GM23248 (cell line): ENCODE measurements around the gene NUP133. TPM values are rescaled to one million over a fixed set of nuclear protein-coding genes. Genes with fewer than 3 reads are reported as not detected.

Experiments
- DNase-seq: peaks from one replicate; pipeline ENCODE4 v3.0.0-alpha.2; 2015
- H2AFZ ChIP-seq: fragments of 200-600 bp; sonication (generic); 2 replicates; pipeline ENCODE4 v1.6.1; 2016; ENCODE audit warnings: antibody characterized with exemption
- H3F3A ChIP-seq: fragments of 200-600 bp; sonication (generic); 2 replicates; pipeline ENCODE4 v1.6.1; 2016; ENCODE audit warnings: mild to moderate bottlenecking, antibody characterized with exemption, mixed run types; ENCODE audit not compliant: insufficient read depth
- H3K27ac ChIP-seq: fragments of 200-600 bp; sonication (generic); 2 replicates; pipeline ENCODE4 v1.5.1; 2016; ENCODE audit warnings: mild to moderate bottlenecking
- H3K27me3 ChIP-seq: fragments of 200-600 bp; sonication (generic); replicated peaks from 2 replicates; pipeline ENCODE4 v1.6.1; 2016; ENCODE audit warnings: mild to moderate bottlenecking; ENCODE audit not compliant: insufficient read depth
- H3K36me3 ChIP-seq: fragments of 200-600 bp; sonication (generic); 2 replicates; pipeline ENCODE4 v1.6.1; 2016; ENCODE audit warnings: low read depth, mild to moderate bottlenecking
- H3K4me1 ChIP-seq: fragments of 200-600 bp; sonication (generic); 2 replicates; pipeline ENCODE4 v1.6.1; 2016; ENCODE audit warnings: mild to moderate bottlenecking; ENCODE audit not compliant: insufficient read depth
- H3K4me2 ChIP-seq: fragments of 200-600 bp; sonication (generic); one replicate; pipeline ENCODE4 v1.6.1; 2016; ENCODE audit warnings: mild to moderate bottlenecking; ENCODE audit not compliant: unreplicated experiment
- H3K4me3 ChIP-seq: fragments of 200-600 bp; sonication (generic); 2 replicates; pipeline ENCODE4 v1.5.1; 2016; ENCODE audit warnings: mild to moderate bottlenecking
- H3K79me2 ChIP-seq: fragments of 200-600 bp; sonication (generic); 2 replicates; pipeline ENCODE4 v1.6.1; 2016; ENCODE audit warnings: mild to moderate bottlenecking; ENCODE audit not compliant: insufficient read depth
- H3K9ac ChIP-seq: fragments of 200-600 bp; sonication (generic); 2 replicates; pipeline ENCODE4 v1.6.1; 2016; ENCODE audit warnings: mild to moderate bottlenecking
- H3K9me2 ChIP-seq: fragments of 200-600 bp; sonication (generic); 2 replicates; pipeline ENCODE4 v1.6.1; 2016; ENCODE audit warnings: mixed run types, mild to moderate bottlenecking, moderate library complexity; ENCODE audit not compliant: insufficient read depth
- H3K9me3 ChIP-seq: fragments of 200-600 bp; sonication (generic); one replicate; pipeline ENCODE4 v1.6.1; 2017; ENCODE audit warnings: low read depth
- H4K20me1 ChIP-seq: fragments of 200-600 bp; sonication (generic); 2 replicates; pipeline ENCODE4 v1.6.0; 2016; ENCODE audit not compliant: insufficient read depth
- EZH2 ChIP-seq: fragments of 200-600 bp; sonication (generic); IDR thresholded peaks from 2 replicates; pipeline ENCODE4 v1.6.1; 2018; ENCODE audit warnings: antibody characterized with exemption, mild to moderate bottlenecking; ENCODE audit not compliant: insufficient read depth, poor library complexity, severe bottlenecking
- EZH2phosphoT487 ChIP-seq: fragments of 200-600 bp; sonication (generic); IDR thresholded peaks from 2 replicates; pipeline ENCODE4 v1.6.1; 2018; ENCODE audit warnings: antibody characterized with exemption, moderate library complexity, mild to moderate bottlenecking, low read depth; ENCODE audit not compliant: insufficient read depth
- WGBS, 2 experiments: methylation state at CpG; one replicate each; pipeline ENCODE4 v1.1.6; 2015 to 2017; ENCODE audit warnings: low lambda C conversion rate in 2 of 2, low coverage in 1 of 2; ENCODE audit errors: missing lambda C conversion rate in 2 of 2; 5-methylcytosine and 5-hydroxymethylcytosine counted together
- in situ Hi-C: fragments of 300-500 bp; cut with MboI; formaldehyde crosslinking; loops from 2 replicates; pipeline ENCODE4 v1.15.0; 2020
- polyA plus RNA-seq: library from polyadenylated mRNA; unstranded; fragments of >200 nt; fragmentation: Nextera tagmentation; extraction: Ambion mirVana; gene quantifications from 2 replicates; pipeline ENCODE4 v1.2.1, GENCODE V29; 2016
- total RNA-seq: library from RNA; depleted of rRNA; stranded (reverse); fragments of >200 nt; shearing (Covaris generic); gene quantifications from 2 replicates; pipeline ENCODE4 v1.2.3, GENCODE V29; 2014

Gene NUP133
- total and polyA plus RNA-seq, 2 experiments from 2014 or later = 16.7 to 29.1 TPM

DNA sequence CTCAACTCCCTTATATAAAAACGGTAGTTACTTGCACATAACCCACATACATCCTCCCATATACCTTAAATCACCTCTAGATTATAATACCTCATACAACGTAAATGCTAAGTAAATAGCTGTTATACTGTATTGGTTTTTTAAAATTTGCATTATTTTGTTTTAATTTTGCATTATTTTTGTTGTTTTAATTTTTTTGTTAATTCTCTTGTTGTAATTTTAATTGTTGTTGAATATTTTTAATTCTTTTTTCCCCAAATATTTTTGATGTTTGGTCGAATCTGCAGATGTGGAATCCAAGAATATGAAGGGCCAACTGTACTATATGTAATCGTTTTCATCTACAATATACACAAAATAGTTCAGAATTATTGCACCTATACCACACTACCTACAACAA, 50.7 kb downstream of the NUP133 start:
- Histone ChIP-seq H3K79me2 (no peaks in the 10 kb centered on the region), H3K4me3 (no peak overlapping the region), H3K9me3 (no peaks in the 10 kb centered on the region), H3K4me2 (no peak overlapping the region), H3K4me1 (no peaks in the 10 kb centered on the region), H3F3A (no peaks in the 10 kb centered on the region), H3K36me3 (peaks cover 49% of the 10 kb centered on the region), H3K9ac (no peak overlapping the region), H4K20me1 (no peaks in the 10 kb centered on the region), H2AFZ (no peak overlapping the region), H3K9me2 (no peaks in the 10 kb centered on the region), H3K27ac (no peak overlapping the region), H3K27me3 (no peaks in the 10 kb centered on the region)
- WGBS, 2 experiments = 98 to 99% methylated on average over 4 of the region's 4 CpGs
- DNase-seq = no peak
- in situ Hi-C loops = no loop called here
- TF ChIP-seq EZH2 = no peak
- no peak for TF ChIP-seq EZH2phosphoT487

DNA sequence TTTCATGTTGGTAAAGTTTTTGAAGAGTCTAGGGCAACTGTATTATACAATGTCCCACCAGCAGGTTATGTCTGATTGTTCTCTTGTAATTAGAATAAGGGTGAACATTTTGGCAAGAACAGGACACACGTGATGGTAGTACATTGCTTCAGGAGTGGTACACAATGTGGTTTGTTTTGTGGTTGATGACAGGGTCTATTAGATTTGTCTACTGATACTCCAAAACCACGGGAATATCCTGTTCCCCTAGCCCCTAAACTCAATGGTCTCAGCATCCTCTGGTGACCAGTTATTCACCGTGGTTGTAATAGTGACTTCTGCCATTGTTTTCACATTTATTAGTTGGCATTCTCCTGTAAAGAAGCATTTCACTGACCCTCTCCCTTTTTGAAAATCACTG, 52.1 kb downstream of the NUP133 start:
- DNase-seq = no peak
- WGBS, 2 experiments = 48 to 52% methylated on average over 3 of the region's 3 CpGs

DNA sequence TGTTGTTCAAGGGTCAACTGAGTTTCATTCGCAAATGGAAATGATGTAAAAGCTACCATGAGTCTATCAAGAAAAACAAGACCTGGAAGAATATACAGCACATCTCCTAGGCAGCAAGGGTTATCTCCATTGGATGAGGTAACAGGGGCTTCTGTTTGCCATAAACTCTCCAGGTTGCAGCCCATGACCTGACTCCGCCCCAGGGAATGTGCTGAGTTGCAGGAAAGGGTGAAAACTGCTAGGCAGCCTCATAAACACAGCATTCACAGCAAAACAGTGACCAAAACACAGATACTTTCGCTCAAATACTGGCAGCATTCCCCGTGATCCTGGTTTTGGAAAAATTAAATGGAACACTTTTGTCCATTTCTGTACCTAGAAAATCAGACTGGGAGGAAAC, 54.1 kb downstream of the NUP133 start:
- in situ Hi-C loops = no loop called here
- Histone ChIP-seq H4K20me1 (no peaks in the 10 kb centered on the region), H3K9me2 (no peaks in the 10 kb centered on the region), H3K27me3 (no peaks in the 10 kb centered on the region), H3F3A (no peaks in the 10 kb centered on the region), H3K4me2 (no peak overlapping the region), H2AFZ (no peak overlapping the region), H3K4me3 (no peak overlapping the region), H3K9ac (no peak overlapping the region), H3K79me2 (no peaks in the 10 kb centered on the region), H3K36me3 (peaks cover 33% of the 10 kb centered on the region), H3K9me3 (no peaks in the 10 kb centered on the region), H3K4me1 (no peaks in the 10 kb centered on the region), H3K27ac (no peak overlapping the region)
- 96 to 97% methylated on average over 4 of the region's 4 CpGs for WGBS, 2 experiments
- no peak for DNase-seq
- no peak for TF ChIP-seq EZH2phosphoT487

More for the DNA sequence above, 52.1 kb downstream of the NUP133 start:
- no peaks in the 10 kb centered on the region for H3K9me2 ChIP-seq
- no peaks in the 10 kb centered on the region for H3K9me3 ChIP-seq
- H3K27ac ChIP-seq = no peak overlapping the region
- H3K9ac ChIP-seq = no peak overlapping the region
- peaks cover 41% of the 10 kb centered on the region for H3K36me3 ChIP-seq
- H4K20me1 ChIP-seq = no peaks in the 10 kb centered on the region
- H2AFZ ChIP-seq = no peak overlapping the region
- no peaks in the 10 kb centered on the region for H3K27me3 ChIP-seq
- H3F3A ChIP-seq = no peaks in the 10 kb centered on the region
- no peaks in the 10 kb centered on the region for H3K4me1 ChIP-seq
- TF ChIP-seq EZH2phosphoT487 (no peak), EZH2 (no peak)
- in situ Hi-C loops = no loop called here
- no peak overlapping the region for H3K4me2 ChIP-seq
- H3K79me2 ChIP-seq = no peaks in the 10 kb centered on the region
- H3K4me3 ChIP-seq = no peak overlapping the region

GRCh38 chr1:229452956-229453801, 55.0 kb downstream of the NUP133 start:
- TF ChIP-seq EZH2phosphoT487 (no peak), EZH2 (no peak)
- H2AFZ ChIP-seq = no peak overlapping the region
- H3K4me3 ChIP-seq = no peak overlapping the region
- no peaks in the 10 kb centered on the region for H3K9me2 ChIP-seq
- no peak overlapping the region for H3K9ac ChIP-seq
- peak; percentile 25 for DNase-seq
- H3K36me3 ChIP-seq = peaks cover 31% of the 10 kb centered on the region
- no peaks in the 10 kb centered on the region for H3F3A ChIP-seq
- no peaks in the 10 kb centered on the region for H3K79me2 ChIP-seq
- H3K4me2 ChIP-seq = no peak overlapping the region
- H4K20me1 ChIP-seq = no peaks in the 10 kb centered on the region
- no peaks in the 10 kb centered on the region for H3K9me3 ChIP-seq
- H3K27me3 ChIP-seq = no peaks in the 10 kb centered on the region
- WGBS, 2 experiments = 97% methylated on average over 5 of the region's 5 CpGs
- in situ Hi-C loops = no loop called here
- H3K27ac ChIP-seq = no peak overlapping the region
- no peaks in the 10 kb centered on the region for H3K4me1 ChIP-seq

- Histone ChIP-seq H3K9me2 (no peaks in the 10 kb centered on the region), H3K36me3 (peaks cover 29% of the 10 kb centered on the region), H3K4me2 (no peak overlapping the region), H3K79me2 (no peaks in the 10 kb centered on the region), H3K4me1 (no peaks in the 10 kb centered on the region), H3K4me3 (no peak overlapping the region), H3K27ac (no peak overlapping the region), H2AFZ (no peak overlapping the region), H3K9ac (no peak overlapping the region), H3K9me3 (no peaks in the 10 kb centered on the region), H3K27me3 (no peaks in the 10 kb centered on the region), H3F3A (no peaks in the 10 kb centered on the region), H4K20me1 (no peaks in the 10 kb centered on the region)
- no peak for TF ChIP-seq EZH2phosphoT487
- TF ChIP-seq EZH2 = no peak
- no peak for DNase-seq
- in situ Hi-C loops = no loop called here
- WGBS, 2 experiments = 89% methylated on average over 2 of the region's 2 CpGs
These were observed 59.3 kb downstream of the NUP133 start for GRCh38 chr1:229448845-229449244.
